ENCODE data around the gene COQ4.

COQ4 gene

DNA sequence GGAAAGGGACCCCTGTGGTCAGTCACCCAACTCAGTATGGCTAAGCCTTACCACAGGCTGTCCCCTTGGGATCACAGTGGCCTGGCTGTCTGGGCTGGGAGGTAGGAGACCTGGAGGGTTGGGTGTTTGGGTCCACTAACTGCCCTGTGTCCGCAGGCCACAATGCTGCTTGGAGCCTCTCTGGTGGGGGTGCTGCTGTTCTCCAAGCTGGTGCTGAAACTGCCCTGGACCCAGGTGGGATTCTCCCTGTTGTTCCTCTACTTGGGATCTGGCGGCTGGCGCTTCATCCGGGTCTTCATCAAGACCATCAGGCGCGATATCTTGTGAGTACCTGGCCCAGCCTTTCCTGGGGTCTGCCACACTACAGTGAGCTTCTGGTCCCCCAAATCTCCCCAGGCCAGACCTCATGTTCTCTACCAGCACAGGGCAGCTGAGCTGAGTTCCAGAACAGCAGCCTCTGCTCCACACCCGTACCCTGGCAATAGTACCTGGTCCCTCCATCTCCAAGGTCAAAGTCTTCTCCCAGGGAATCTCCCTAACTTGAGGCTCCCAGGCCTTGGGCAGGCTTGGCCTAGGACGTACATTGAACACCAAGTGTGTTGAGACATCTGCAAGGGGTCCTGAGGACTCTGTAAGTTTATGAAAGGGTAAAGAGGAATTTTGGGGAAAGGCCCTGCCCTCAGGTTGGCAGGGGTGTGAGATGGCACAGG, 20.5 kb downstream of the COQ4 start:
- DNase-seq: no peak

DNA sequence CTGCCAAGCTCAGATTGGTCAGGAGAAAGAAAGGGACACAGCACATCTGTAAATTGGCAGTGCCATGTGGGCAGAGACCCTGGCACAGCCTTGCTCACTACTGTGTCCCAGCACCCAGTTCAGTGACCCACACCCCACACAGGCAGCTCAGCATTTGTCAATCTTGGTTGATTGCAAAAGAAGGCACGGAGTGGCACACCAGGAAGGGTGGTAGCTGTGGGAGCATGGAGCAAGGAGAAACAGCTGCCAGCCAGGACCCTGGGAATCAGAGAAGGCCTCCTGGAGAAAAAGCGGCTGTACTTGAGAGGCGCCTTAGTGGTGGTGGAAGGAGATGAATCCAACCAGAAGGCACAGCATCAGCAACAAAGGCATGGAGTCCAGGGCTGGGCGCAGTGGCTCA, 21.2 kb downstream of the COQ4 start:
- DNase-seq: no peak

DNA sequence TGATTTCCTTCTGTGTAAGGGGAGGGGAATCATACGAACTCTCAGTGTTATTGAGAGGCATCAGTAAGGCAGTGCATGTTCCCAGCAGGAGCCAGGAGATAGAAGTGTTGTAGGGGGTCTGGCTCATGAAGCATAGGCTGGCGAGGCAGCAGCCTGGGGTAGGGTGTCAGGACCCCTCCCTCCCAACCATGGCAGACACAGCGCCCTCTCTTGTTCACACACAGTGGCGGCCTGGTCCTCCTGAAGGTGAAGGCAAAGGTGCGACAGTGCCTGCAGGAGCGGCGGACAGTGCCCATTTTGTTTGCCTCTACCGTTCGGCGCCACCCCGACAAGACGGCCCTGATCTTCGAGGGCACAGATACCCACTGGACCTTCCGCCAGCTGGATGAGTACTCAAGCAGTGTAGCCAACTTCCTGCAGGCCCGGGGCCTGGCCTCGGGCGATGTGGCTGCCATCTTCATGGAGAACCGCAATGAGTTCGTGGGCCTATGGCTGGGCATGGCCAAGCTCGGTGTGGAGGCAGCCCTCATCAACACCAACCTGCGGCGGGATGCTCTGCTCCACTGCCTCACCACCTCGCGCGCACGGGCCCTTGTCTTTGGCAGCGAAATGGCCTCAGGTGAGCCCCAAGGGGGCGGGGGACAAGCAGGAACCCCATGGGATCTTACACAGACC, 22.4 kb downstream of the COQ4 start:
- no peak for DNase-seq

DNA sequence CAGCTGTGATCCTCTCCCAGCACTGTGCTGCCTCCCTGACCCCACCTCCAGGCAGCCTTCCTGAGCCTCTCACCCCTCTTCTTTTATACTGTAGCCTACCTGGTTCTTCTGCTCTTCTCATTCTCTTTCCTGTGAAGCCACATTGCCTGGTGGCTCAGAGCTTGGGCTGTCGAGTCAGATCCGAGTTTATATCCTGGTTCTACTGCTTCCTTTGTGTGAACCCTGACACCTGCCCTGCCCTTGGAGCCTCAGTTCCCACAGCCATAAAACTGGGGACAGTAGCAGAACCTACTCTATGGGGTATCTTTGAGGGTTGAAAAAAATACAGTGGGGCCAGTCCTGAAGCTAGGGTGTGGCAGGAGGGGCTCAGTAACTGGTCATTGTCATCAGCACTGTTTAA, 26.5 kb downstream of the COQ4 start:
- DNase-seq: no peak

DNA sequence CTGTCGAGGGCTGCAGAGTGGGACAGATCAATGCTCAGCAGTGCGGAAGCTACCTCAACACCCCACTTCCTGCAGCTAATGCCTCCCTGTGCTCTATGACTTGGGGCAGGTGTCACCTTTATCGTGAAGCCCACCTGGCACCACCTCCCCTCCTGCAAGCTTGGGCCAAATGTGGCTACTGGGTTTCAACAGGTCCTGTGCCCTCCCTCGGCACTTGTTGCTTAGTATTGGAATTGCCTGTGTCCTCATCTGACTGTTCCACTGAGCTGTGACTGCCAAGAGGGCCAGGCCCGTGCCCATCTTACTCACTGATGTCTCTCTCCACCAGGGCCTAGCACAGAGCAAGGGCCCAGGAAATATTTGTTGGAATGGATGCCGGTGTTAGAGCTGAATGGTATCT, 27.1 kb downstream of the COQ4 start:
- DNase-seq: no peak

DNA sequence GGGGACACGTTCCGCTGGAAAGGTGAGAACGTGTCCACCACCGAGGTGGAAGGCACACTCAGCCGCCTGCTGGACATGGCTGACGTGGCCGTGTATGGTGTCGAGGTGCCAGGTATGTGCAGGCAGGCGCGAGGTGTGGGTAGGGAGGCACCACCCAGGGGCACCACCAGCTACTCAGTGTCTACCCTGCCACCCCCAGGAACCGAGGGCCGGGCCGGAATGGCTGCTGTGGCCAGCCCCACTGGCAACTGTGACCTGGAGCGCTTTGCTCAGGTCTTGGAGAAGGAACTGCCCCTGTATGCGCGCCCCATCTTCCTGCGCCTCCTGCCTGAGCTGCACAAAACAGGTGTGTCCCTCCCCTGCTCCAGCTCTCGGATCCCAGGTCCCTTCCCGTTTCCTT, 32.8 kb downstream of the COQ4 start:
- no peak for DNase-seq

DNA sequence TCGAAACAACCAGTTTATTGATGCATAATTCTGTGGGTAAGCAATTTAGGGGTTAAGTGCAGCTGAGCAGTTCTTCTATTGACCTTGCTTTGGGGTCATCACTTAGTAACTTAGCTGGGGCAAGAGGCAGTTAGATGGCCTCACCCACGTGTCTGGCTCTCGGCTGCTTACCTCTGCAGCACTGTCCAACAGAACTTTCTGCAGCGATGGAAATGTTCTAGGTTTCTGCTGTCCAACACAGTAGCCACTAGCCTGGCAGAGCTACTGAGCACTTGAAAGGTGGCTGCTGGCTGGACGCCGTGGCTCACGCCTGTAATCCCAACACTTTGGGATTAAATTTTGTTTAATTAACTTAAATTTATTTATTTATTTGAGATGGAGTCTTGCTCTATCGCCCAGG, 35.5 kb downstream of the COQ4 start:
- DNase-seq: no peak

DNA sequence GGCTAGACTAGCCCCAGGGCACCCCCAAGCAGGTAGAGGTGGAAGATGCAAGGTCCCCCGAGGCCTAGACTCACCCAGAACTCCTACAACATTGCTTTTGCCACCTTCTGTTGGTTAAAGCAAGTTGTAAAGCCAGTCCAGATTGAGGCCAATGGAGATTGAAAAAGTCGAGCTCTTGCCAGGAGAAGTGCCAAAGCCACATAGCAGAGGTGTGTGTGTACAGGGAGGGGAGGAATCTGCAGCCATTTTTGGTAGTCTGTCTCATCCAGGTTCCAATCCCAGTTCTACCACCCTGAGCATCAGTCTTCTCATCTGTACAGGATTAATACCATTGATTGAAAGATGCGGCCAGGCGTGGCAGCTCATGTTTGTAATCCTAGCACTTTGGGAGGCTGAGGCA, 36.2 kb downstream of the COQ4 start:
- DNase-seq: no peak

DNA sequence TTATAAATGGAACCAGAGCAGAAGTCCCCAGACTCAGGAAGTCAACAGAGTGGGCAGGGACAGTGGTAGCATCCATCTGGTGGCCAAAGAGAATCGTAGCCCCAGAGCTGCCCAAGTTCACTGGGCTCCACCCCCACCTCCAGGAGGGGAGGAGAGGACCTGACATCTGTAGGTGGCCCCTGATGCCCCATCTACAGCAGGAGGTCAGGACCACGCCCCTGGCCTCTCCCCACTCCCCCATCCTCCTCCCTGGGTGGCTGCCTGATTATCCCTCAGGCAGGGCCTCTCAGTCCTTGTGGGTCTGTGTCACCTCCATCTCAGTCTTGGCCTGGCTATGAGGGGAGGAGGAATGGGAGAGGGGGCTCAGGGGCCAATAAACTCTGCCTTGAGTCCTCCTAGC, 38.2 kb downstream of the COQ4 start:
- no peak for DNase-seq

DNA sequence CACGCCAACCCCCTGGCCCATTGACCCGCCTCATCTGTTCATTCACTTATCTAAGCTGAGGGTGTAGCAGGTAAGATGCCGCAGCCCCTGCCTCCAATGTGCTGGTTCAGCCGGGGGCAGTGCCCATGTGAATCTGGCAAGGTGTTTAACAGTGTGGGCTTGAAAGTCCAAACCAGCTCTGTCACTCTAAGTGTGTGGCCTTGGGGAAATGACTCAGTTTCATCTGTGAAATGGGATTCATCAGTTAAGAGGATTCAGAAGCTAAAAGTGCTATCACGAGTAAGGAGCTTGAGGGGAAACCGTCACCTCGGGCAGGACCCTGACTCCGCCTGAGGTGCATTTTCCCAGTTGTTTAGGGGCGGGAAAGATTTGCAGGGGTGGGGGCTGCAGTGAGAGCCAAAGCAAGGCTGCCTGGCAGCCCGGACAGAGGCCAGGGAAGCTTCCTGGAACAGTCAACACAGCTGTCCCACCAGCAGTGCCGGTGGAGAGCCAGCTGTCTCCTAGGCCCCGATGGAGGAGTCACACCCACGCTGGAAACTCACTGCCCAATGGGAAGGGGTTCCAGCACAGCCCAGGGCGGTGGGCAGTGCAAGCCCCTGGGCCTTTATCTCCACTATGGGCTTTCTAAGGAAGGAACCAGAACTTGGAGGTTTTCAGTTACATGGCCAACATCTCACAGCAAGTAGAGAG, 38.8 kb downstream of the COQ4 start:
- no peak for DNase-seq

DNA sequence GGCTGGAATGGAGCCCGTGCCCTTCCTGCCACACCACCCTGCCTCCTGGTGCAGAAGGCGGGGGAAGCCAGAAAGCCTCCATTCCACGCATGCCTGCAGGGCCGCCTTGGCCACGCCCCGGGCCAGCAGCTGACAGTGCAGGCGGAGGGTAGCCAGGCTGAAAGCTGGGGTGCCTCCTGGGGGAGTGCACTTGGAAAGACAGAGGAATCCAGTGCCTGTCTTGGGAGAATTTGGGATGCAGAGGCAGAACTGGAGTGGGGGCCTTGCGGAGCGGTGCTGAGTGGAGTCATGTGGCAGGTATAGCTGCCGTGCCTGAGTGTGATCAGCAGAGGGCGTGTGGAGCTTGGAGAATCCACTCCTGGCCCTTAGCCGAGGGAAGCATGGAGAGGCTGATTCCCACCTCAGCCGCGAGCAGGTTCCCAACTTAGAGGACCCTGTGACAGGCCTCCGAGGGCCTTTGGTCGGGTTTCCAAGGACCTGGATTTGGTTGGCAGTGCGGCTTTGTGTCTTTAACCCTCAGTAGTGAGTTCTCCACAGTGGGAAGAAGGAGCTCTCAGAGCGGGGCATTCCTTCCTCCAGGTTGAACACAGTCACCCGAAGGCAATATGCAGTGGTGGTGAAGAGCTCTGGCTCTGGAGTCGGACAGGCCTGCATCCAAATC, 39.5 kb downstream of the COQ4 start:
- DNase-seq: no peak

DNA sequence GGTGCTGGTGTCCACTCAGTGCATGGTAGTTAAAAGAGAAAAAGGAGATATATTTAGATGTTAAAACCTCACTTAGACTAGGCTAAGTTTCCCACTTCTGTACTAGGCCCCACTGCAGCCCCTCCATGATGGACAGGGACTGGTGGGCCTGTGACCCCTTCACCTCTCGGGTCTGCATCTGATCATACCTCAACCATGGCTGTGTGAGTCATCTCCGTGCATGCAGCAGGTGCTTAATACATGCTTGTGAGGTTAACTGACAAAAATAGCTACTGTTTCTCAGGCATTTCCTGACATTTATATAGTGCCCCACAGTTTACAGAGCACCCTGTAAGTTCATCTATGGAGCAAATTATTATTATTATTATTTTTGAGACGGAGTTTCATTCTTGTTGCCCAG, 40.1 kb downstream of the COQ4 start:
- no peak for DNase-seq

DNA sequence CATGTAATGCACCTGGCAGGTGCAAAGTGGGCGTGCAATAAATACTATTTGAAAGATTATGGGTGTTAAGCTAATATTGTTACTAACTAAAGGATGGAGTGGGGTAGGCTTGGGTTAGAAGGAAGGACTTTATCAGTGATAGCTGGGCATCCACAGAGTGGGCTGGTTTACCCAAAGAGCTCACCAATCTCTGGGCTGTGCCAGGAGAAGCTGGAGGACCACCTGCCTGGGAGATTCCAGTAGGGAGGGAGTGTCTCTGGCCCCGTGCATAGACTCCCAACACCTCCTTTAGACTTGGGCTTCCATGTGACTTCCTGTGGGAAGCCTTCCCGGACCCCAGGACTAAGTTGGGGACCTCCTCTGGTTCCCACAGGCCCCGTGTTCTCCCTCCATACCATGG, 42.9 kb downstream of the COQ4 start:
- DNase-seq: no peak

DNA sequence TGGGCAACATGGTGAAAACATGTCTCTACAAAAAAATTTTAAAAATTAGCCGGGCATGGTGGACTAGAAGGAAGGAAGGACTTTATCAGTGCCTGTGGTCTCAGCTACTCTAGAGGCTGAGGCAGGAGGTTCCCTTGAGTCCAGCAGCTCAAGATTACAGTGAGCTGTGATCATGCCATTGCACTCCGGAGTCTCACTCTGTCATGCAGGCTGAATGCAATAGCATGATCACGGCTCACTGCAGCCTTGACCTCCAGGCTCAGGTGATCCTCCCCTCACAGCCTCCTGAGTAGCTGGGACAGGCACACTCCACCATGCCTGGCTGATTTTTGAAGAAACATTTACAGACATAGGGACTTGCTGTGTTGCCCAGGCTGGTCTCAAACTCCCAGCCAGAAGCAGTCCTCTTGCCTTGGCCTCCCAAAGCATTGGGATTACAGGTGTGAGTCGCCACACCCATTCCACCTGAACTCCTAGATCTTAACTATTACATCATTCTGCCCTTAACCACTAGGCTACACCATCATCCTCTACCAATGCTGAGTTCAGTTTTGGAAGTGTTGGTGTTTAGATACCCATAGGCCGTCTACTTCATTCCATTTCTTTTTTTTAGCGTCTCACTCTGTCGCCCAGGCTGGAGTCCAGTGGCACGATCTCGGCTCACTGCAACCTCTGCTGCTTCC, 46.5 kb downstream of the COQ4 start:
- no peak for DNase-seq

DNA sequence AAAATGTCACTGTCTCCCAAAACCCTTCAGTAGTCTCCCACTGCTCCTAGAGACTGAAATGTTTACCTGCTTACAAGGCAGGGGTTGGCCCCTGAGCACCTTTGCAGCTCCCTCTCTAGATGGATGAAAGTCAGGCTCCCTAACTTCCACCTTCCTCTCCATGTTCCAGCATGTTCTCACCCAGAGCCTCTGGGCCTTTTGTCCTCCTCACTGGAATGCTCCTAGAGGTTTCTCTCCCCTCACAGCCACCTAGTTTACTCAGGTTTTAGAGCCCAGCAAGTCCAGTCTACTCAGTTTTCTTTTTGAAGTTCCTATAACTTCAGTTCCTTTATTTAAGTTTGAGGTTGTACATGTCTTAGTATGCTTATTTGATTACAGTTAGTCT, 47.7 kb downstream of the COQ4 start:
- no peak for DNase-seq

DNA sequence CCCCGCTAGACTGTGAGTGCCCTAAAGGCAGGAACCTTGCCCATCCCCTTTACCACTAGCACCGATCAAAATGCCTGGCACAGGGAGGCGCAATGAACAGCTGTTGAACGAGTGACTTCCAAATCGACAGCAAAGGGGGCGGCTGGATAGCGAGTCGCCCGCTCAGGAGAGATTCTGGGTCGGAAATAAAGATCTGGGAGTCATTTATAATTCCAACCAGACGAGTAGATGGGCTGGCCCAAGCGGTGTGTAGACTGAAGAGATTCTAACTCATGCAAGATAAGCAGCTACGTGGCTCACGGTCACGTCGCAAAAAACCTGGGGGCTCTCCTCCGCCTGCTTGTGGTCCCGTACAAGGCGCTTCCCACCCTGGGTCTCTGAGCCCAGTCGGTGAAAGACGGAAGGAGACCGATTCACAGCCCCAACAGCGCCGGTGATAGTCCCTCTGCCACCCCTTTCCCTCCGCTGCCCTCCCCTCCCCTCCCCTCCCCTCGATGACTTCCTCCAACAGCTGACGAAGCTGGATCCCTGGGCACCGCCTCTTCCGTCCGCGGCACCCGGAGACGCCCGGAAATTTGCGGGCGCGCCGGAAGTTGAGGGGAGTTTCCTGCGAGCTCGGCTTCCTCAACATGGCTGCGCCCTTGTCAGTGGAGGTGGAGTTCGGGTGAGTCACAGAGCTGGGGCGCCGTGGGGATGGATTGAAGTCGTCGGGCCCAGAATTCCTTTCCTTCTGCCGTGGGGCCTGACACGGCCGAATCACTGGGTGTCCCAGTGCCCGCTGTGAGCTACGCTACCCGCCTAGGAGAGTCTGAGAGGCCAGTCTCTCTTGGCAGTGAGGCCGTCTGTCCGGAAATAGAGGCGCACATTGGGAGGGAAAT, 48.4 kb downstream of the COQ4 start, which contains the start of gene URM1:
Gene URM1, plus strand, starts transcription at position 623 of the 878 bp plus-strand sequence. Its CDS starts 7 bp downstream, at position 630.
- DNase-seq: peak; percentile 47

DNA sequence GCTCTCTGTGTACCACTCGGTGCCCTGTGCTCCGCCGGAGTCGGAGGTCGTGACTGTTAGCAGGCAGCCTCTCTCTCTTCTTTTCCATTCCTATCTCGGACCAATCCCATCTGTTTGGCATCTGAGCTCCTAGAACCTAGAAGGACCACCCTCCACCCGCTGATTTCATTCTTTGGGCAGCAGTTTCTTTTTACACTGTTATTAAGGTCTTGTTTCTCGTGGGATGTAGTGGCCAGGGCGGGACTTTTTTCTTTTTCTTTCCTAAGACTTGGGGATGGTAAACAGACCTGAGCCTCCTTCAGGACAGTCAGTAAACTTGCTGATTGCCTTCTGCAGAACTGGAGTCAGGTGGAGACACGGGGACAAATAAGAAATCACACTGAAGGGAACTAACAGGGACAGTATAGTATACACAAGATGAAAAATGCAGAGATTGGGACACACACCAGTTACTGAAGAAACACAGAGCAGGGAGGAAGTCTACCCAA, 49.0 kb downstream of the COQ4 start:
- no peak for DNase-seq

DNA sequence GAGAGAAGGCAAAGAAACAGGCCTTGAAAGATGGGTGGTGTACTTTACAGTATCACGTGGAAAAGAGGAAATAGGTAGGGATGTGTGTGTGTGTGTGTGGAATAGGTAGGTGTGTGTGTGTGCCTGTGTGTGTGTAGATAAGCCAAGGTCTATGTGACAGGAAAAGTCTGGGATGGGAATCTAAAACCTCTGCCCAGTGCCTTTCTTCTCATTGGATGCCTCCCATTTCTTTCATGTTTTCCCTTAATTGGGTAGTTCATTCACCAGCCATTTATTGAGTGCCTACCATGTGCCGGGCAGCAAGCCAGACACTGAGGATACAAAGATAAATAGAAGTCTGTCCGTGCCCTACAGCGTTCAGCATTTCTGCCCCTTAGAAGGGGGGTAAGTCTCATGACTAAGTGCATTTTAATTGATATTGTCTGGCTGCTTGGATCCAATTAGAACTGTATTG, 49.6 kb downstream of the COQ4 start:
- no peak for DNase-seq

DNA sequence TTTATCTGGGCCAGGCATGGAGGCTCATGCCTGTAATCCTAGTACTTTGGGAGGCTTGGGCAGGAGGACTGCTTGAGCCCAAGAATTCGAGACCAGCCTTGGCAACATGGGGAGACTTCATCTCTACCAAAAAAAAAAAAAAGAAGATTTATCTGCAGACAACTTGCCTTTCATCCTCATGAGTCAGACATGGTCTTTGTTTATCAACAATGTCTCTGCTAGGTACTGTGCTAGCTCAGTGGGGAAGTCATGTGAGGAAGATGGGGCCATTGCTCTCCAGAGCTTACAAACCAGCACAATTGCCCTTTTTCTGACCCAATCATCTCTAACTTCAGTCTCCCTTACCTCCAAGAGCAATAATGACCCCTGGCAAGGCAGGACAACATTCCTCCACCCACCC, 50.1 kb downstream of the COQ4 start:
- no peak for DNase-seq

DNA sequence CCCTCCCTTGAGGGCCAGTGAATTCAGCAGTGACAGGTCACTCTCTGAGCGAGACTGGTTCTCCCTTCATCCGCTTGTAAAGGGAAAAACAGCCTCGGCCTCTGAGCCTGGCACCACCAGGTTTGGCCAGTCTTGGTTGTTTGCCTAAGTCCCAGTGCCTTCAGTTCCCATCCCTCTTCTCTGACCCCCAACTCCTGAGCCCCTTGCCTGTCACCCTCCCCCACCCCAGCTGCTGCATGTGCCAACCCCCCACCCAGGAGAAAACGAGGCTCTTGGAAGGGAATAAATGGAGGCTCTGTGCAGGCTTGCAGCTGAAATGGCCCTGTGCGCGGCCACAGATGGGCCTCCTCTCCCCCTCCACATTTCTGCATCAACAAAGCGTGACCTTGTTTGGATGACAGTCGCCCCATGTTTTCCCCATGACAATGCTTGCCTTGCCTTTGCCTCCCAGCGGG, 51.6 kb downstream of the COQ4 start:
- DNase-seq: no peak

DNA sequence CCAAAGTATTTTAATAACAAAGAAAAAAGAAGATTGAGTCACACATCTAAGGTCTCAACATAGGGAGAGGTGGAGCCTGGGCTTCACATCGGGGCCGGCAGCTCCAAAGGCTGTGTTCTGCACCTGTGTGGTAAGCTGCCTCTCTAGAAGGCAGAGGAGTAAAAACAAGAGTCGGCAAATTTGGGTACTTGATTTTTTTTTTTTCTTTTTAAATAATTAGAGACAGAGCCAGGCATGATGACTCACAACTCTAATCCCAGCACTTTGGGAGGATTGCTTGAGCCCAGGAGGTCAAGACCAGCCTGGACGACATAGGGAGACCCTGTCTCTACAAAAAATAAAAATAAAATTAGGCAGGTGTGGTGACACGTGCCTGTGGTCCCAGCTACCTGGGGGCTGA, 53.2 kb downstream of the COQ4 start:
- DNase-seq: no peak

DNA sequence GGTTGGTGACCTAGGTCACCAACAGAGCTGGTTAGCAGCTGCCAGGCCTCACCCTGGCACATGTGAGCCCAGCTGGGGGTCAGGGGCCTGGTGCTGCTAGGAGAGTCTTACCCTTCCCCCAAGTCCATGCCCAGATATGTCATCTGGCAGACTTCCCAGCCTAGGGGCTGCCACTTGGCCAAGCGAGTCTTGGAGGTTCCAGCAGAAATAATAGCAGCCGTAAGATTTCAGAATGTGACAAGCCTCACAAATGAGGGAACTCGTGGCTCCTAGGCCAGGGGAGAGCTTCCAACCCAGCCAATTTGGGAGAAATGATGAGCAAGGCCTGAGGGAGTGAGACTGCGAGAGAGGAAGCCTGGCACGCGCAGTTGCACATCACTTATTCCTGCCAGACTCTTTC, 59.6 kb downstream of the COQ4 start:
- DNase-seq: no peak

Data from NCI-H524 treated with DMSO at 0.1 percent for 48 hours (cell line).